ENCODE results near the gene CEP85L.

The CEP85L gene

GRCh38 chr6:118588626-118589025 lies 62.8 kb downstream of the CEP85L start:
- DNase-seq (ENCODE audit: low read depth), result no peak
- H3K4me3 ChIP-seq (ENCODE audit: low read depth, low read length), result no peak overlapping the region
- TF ChIP-seq CTCF (IDR thresholded peaks at IDR 0.05; ENCODE audit: insufficient read depth, low read depth, low read length, missing control alignments), result no peak

GRCh38 chr6:118586746-118587485 lies 64.5 kb downstream of the CEP85L start:
- H3K4me3 ChIP-seq (ENCODE audit: low read depth, low read length), result no peak overlapping the region
- no peak for DNase-seq (ENCODE audit: low read depth)
- TF ChIP-seq CTCF (IDR thresholded peaks at IDR 0.05; ENCODE audit: insufficient read depth, low read depth, low read length, missing control alignments), result no peak

GRCh38 chr6:118584911-118585310 lies 66.5 kb downstream of the CEP85L start:
- DNase-seq (ENCODE audit: low read depth), result no peak

GRCh38 chr6:118581489-118581959 lies 69.9 kb downstream of the CEP85L start:
- TF ChIP-seq CTCF (IDR thresholded peaks at IDR 0.05; ENCODE audit: insufficient read depth, low read depth, low read length, missing control alignments), result no peak
- DNase-seq (ENCODE audit: low read depth), result no peak
- H3K4me3 ChIP-seq (ENCODE audit: low read depth, low read length), result no peak overlapping the region

More at GRCh38 chr6:118584911-118585310, 66.5 kb downstream of the CEP85L start:
- H3K4me3 ChIP-seq (ENCODE audit: low read depth, low read length), result no peak overlapping the region
- TF ChIP-seq CTCF (IDR thresholded peaks at IDR 0.05; ENCODE audit: insufficient read depth, low read depth, low read length, missing control alignments), result no peak

GRCh38 chr6:118580585-118581419 lies 70.6 kb downstream of the CEP85L start:
- peak; percentile 24 for TF ChIP-seq CTCF (IDR thresholded peaks at IDR 0.05; ENCODE audit: insufficient read depth, low read depth, low read length, missing control alignments)
- no peak overlapping the region for H3K4me3 ChIP-seq (ENCODE audit: low read depth, low read length)
- DNase-seq (ENCODE audit: low read depth), result peak; percentile 25

- DNase-seq (ENCODE audit: low read depth), result no peak
- H3K4me3 ChIP-seq (ENCODE audit: low read depth, low read length), result no peak overlapping the region
- no peak for TF ChIP-seq CTCF (IDR thresholded peaks at IDR 0.05; ENCODE audit: insufficient read depth, low read depth, low read length, missing control alignments)
Measured at GRCh38 chr6:118579786-118580185, 71.6 kb downstream of the CEP85L start.

Measured in GM12865 (cell line).